NCI-H2029 treated with DMSO at 0.1 percent for 48 hours (cell line): ENCODE results near the gene WIZ.

Experiments used
- DNase-seq: peaks from one replicate; lab custom pipeline; 2025; lab: John Stamatoyannopoulos, UW

Gene WIZ

GRCh38 chr19:15373644-15374043 lies 76.1 kb downstream of the WIZ start:
- no peak for DNase-seq

DNA sequence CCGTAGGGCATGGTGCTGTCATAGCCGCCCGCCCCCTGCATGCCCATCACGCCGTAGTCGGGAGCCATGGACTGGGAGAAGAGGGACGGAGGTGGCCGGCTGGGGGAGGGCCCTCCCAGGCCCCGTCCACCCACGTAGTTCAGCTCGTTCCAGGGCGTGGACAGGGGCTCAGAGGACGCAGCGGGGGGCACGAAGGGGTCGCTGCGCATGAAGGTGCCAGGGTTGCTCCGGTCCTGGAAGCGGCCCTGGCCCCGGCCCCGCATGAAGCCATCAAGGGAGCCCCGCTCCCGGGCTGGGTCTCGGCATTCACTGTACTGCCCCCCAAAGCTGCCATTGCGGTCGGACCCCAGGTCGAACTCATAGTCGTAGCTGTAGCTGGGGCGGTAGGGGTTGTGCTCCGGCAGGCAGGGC lies 76.9 kb downstream of the WIZ start:
- DNase-seq: no peak

DNA sequence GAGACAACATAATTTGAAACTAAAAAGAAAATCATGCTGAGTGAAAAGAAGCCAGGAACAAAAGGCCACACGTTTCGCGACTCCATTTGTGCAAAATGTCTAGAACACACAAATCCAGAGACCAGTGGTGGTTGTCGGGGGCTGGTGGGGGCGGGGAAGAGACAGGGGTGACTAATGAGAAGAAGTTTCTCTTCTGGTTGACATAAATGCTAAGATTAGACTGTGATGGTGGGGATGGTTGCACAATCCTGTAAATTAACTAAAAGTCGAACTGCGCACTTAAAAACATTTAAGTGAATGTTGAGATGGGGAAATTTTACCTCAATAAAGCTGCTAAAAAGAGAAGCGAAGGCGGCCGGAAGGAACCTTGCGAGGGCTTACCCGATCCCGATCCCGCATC lies 77.3 kb downstream of the WIZ start:
- DNase-seq: no peak

GRCh38 chr19:15371786-15372380 lies 77.9 kb downstream of the WIZ start:
- DNase-seq: no peak

- no peak for DNase-seq
Measured at GRCh38 chr19:15371119-15371518, 78.6 kb downstream of the WIZ start.
